Ovary (tissue), 3 donors: ENCODE results near the gene ATP6V1C2.

Experiments
- EP300 ChIP-seq: sonication (generic); formaldehyde crosslinking; IDR thresholded peaks from one replicate; pipeline ENCODE4 v1.6.1; 2017; ENCODE audit warnings: antibody characterized with exemption
- POLR2A ChIP-seq: fragments of 450-650 bp; IDR thresholded peaks from one replicate; pipeline ENCODE4 v1.6.1; 2017; ENCODE audit warnings: antibody characterized with exemption, mild to moderate bottlenecking, moderate library complexity
- TF ChIP-seq, protein P1 (sequence below), 3 donors: fragments of 450-650 bp in 2 of 3; fragments of 200-600 bp in 1 of 3; IDR thresholded peaks; one replicate each; pipeline versions ENCODE4 v1.5.1 to v1.8.0; 2016 to 2022; ENCODE audit warnings: antibody characterized with exemption in 3 of 3, mild to moderate bottlenecking in 1 of 3
- donor health status: DM: no; HTN: no; CAD: no.

- TF ChIP-seq POLR2A, result no peak
- TF ChIP-seq, protein P1, sequence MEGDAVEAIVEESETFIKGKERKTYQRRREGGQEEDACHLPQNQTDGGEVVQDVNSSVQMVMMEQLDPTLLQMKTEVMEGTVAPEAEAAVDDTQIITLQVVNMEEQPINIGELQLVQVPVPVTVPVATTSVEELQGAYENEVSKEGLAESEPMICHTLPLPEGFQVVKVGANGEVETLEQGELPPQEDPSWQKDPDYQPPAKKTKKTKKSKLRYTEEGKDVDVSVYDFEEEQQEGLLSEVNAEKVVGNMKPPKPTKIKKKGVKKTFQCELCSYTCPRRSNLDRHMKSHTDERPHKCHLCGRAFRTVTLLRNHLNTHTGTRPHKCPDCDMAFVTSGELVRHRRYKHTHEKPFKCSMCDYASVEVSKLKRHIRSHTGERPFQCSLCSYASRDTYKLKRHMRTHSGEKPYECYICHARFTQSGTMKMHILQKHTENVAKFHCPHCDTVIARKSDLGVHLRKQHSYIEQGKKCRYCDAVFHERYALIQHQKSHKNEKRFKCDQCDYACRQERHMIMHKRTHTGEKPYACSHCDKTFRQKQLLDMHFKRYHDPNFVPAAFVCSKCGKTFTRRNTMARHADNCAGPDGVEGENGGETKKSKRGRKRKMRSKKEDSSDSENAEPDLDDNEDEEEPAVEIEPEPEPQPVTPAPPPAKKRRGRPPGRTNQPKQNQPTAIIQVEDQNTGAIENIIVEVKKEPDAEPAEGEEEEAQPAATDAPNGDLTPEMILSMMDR (IDR thresholded peaks at IDR 0.05), result no peak
- no peak for TF ChIP-seq EP300
Observed at GRCh38 chr2:10759151-10759714, 37.8 kb downstream of the ATP6V1C2 start.
